Adrenal gland (tissue), 12 donors: Measurements from ENCODE around the gene GABBR1. TPM values are rescaled to one million over a fixed set of nuclear protein-coding genes. Genes with fewer than 3 reads are reported as not detected.

Experiments used
- DNase-seq, 7 donors: peaks; one replicate each; pipeline ENCODE4 v3.0.0-alpha.2; 2019 to 2020
- H3K27ac ChIP-seq, 5 donors: fragments of 200-600 bp; sonication (generic) in 4 of 5; 1 replicate in 3 of 5; 2 replicates in 2 of 5; pipeline versions ENCODE4 v1.5.1 to v1.8.0; 2016 to 2020; ENCODE audit warnings: mild to moderate bottlenecking in 1 of 5
- H3K27me3 ChIP-seq: fragments of 200-600 bp; 2 replicates; pipeline ENCODE4 v1.8.0; 2021
- H3K36me3 ChIP-seq, 2 donors: fragments of 200-600 bp; replicated peaks in 1 of 2; 1 replicate in 1 of 2; 2 replicates in 1 of 2; pipeline versions ENCODE4 v1.5.1 to v1.8.0; 2018 to 2022
- H3K4me1 ChIP-seq, 2 donors: fragments of 200-600 bp; replicated peaks in 1 of 2; 1 replicate in 1 of 2; 2 replicates in 1 of 2; pipeline versions ENCODE4 v1.5.1 to v1.8.0; 2018 to 2021
- H3K4me3 ChIP-seq, 4 donors: fragments of 200-600 bp; sonication (generic) in 3 of 4; one replicate each; pipeline ENCODE4 v1.5.1; 2016 to 2018
- H3K9me3 ChIP-seq, 3 donors: fragments of 200-600 bp; sonication (generic) in 1 of 3; replicated peaks in 1 of 3; 1 replicate in 2 of 3; 2 replicates in 1 of 3; pipeline versions ENCODE4 v1.5.1 to v1.8.0; 2016 to 2021
- POLR2A ChIP-seq, 2 donors: fragments of 450-650 bp; IDR thresholded peaks; one replicate each; pipeline ENCODE4 v1.6.1; 2017; ENCODE audit warnings: antibody characterized with exemption in 2 of 2, mild to moderate bottlenecking in 2 of 2, moderate library complexity in 1 of 2
- WGBS, 4 donors: extraction: QIAGEN DNeasy Blood & Tissue Kit in 2 of 4; methylation state at CpG; one replicate each; pipeline versions ENCODE4 v1.1.5 to v1.1.7; 2013 to 2017; 5-methylcytosine and 5-hydroxymethylcytosine counted together
- intact Hi-C, 2 donors: fragments of 100-400 bp; cut with DNase I; formaldehyde crosslinking; loops; one replicate each; pipeline versions ENCODE4 v1.14.1 to v1.15.0; 2022 to 2023
- polyA plus RNA-seq, 3 donors: library from polyadenylated mRNA; stranded (reverse); fragments of 200-250 nt in 2 of 3; fragments of 350-450 nt in 1 of 3; fragmentation: Illumina TruSeq in 1 of 3; extraction: RNeasy Lipid Tissue Mini Kit (QIAGEN cat#74804) in 1 of 3; gene quantifications; one replicate each; pipeline ENCODE4 v1.2.3, GENCODE V29; 2013 to 2014
- total RNA-seq, 9 donors: library from RNA; depleted of rRNA in 4 of 9; stranded (reverse); fragments of >200 nt in 4 of 9; fragments of 120-200 nt in 1 of 9; fragmentation: NEBNext Ultra II Directional in 1 of 9; extraction: Animal tissue kit (Norgen Biotek cat#: 25700) in 1 of 9; gene quantifications; one replicate each; pipeline versions ENCODE4 v1.1.0 to v1.2.4, GENCODE V29; 2013 to 2023
- TF ChIP-seq, protein P1 (sequence below), 6 experiments: fragments of 450-650 bp in 4 of 6; fragments of 200-600 bp in 2 of 6; sonication (generic) in 1 of 6; IDR thresholded peaks; 1 replicate in 5 of 6; 2 replicates in 1 of 6; pipeline versions ENCODE4 v1.5.1 to v1.8.0; 2016 to 2021; ENCODE audit warnings: antibody characterized with exemption in 6 of 6, mild to moderate bottlenecking in 2 of 6, moderate library complexity in 1 of 6
- donor health status: healthy with polysubstance abuse.
- donor health status: Bipolar disorder and iron deficiency.
- donor health status: DM: yes; HTN: yes; CAD: no.
- donor health status: DM: no; HTN: no; CAD: no.
- donor health status: DM: no; HTN: no; CAD: no.
- donor health status: DM: yes; HTN: yes; CAD: no.

GABBR1 gene
- total and polyA plus RNA-seq, 12 donors: 6.9 to 68.9 (median 18.1) TPM

DNA sequence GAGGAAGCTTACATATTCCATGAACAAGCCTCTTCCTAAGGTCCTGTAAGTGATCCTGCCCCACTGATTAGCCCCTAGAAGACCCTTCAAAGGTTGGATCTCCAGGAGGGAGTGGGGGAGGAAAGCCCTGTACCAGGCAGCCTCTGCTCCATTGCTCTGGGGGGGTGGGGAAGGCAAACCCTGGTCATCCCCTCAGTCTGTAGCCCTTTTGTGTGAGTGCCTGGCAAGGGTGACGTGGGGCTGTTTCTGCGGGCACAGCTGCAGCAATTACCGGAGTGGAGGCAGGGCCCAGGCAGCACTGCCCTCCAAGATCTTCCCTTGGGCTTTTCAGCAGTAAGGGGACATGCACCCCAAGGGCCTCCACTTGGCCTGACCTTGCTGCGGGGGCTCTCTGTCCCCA lies 23.8 kb upstream of the GABBR1 start, which contains the start of gene MOG:
MOG (plus strand) TSS at position 295 of the 400 bp plus-strand sequence. CDS start 118 bp downstream, outside the sequence.
- Histone ChIP-seq H3K9me3 (no peaks in the 10 kb centered on the region), H3K4me3 (no peak within 1 kb of the TSS), H3K4me1 (peaks cover 0 to 9% of the 10 kb centered on the region in 2 donors), H3K36me3 (no peaks in the 10 kb centered on the region), H3K27me3 (peaks cover 9% of the 10 kb centered on the region), H3K27ac (no peak within 1 kb of the TSS)
- 40 to 83% (median 75%) methylated on average over 1 to 4 of the region's 4 CpGs for WGBS, 4 donors
- no peak for DNase-seq
- no peak for TF ChIP-seq POLR2A (IDR thresholded peaks at IDR 0.05)
- TF ChIP-seq, protein P1, sequence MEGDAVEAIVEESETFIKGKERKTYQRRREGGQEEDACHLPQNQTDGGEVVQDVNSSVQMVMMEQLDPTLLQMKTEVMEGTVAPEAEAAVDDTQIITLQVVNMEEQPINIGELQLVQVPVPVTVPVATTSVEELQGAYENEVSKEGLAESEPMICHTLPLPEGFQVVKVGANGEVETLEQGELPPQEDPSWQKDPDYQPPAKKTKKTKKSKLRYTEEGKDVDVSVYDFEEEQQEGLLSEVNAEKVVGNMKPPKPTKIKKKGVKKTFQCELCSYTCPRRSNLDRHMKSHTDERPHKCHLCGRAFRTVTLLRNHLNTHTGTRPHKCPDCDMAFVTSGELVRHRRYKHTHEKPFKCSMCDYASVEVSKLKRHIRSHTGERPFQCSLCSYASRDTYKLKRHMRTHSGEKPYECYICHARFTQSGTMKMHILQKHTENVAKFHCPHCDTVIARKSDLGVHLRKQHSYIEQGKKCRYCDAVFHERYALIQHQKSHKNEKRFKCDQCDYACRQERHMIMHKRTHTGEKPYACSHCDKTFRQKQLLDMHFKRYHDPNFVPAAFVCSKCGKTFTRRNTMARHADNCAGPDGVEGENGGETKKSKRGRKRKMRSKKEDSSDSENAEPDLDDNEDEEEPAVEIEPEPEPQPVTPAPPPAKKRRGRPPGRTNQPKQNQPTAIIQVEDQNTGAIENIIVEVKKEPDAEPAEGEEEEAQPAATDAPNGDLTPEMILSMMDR (IDR thresholded peaks at IDR 0.05): no peak
- intact Hi-C loops: no loop called here

DNA sequence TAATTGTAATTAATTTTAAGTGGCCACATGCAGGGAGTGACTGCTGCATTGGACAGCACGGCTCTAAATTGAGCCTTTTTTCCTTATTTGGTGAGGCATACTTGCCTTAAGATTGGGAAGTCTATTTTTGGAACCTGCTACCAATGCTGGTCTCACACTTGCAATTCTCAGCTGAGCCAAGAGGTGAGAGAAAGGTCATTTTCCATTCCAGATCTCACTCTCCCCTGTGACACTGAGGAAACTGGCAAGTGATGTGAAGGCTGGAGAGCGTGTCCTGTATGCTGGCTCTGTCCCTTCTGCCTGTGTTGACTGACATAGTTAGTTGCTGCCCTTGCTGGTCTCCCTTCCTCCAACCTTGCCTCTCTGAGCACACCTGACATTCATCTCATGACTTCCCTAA lies 23.2 kb upstream of the GABBR1 start:
- intact Hi-C loops: no loop called here
- H3K9me3 ChIP-seq: no peaks in the 10 kb centered on the region
- H3K27ac ChIP-seq: no peak overlapping the region
- H3K36me3 ChIP-seq: no peaks in the 10 kb centered on the region
- H3K27me3 ChIP-seq: peaks cover 4% of the 10 kb centered on the region
- TF ChIP-seq POLR2A (IDR thresholded peaks at IDR 0.05): no peak
- TF ChIP-seq, protein P1 (IDR thresholded peaks at IDR 0.05): no peak
- 43 to 59% (median 50%) methylated on average over 2 of the region's 2 CpGs for WGBS, 4 donors
- H3K4me1 ChIP-seq: peaks cover 0 to 9% of the 10 kb centered on the region in 2 donors
- DNase-seq: no peak
- H3K4me3 ChIP-seq: no peak overlapping the region

DNA sequence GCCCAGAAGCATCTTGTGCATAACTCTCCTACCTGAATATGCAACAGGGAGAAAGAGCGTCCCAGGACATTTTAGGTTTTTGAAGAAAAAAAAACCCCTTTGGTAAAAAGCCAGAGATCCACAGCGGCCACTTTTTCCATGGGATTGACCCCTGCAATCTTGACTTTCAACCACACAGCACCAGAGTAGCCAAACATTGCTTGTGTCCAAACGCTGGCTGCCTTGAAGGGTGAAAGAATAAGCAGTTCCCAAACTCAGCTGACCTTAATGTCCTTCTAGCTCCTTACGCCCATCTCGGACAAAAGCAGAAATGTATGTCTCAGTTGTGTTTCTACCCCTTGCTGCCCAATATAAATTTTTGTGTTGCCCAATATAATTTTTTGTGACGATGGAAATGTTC lies 22.7 kb upstream of the GABBR1 start:
- Histone ChIP-seq H3K36me3 (no peaks in the 10 kb centered on the region), H3K9me3 (no peaks in the 10 kb centered on the region), H3K4me3 (no peak overlapping the region), H3K27ac (no peak overlapping the region), H3K4me1 (peaks cover 0 to 9% of the 10 kb centered on the region in 2 donors), H3K27me3 (peaks cover 4% of the 10 kb centered on the region)
- DNase-seq: no peak
- 65 to 72% (median 69%) methylated on average over 6 of the region's 6 CpGs for WGBS, 4 donors
- TF ChIP-seq, protein P1 (IDR thresholded peaks at IDR 0.05): no peak
- TF ChIP-seq POLR2A (IDR thresholded peaks at IDR 0.05): no peak
- intact Hi-C loops: no loop called here

DNA sequence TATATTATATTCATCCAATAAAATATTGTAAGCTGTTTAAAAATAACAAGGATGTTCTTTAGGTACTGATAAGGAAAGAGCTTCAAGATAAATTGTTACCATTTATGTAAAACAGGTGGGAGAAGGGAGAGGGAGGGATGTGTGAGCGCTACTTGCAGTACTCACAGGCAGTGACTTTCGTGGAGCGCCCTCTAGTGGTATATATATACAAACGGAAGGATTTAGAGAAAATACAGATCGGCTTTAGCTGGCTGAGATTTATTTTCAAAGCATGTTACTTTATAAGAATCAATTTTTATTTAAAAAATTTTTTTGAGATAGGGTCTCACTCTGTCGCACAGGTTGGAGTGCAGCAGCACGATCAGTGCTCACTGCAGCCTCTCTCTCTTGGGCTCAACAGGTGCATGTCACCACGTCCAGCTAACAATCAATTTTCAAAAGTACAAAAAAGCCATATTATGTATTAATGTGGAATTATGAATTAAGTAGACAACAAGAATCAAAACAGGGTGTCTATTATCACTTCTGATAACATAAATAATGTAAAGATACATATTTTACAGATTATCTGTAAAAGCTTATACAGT lies 20.6 kb upstream of the GABBR1 start:
- DNase-seq: peak in 6 of 7 donors; percentile 25 to 70 (median 55)
- WGBS, 4 donors: 8 to 10% (median 9%) methylated on average over 8 of the region's 8 CpGs
- no peak for TF ChIP-seq POLR2A (IDR thresholded peaks at IDR 0.05)
- TF ChIP-seq, protein P1 (IDR thresholded peaks at IDR 0.05): peak; percentile 46 to 90 (median 56)
- intact Hi-C loops: no loop called here
- Histone ChIP-seq H3K36me3 (no peaks in the 10 kb centered on the region), H3K4me3 (no peak overlapping the region), H3K9me3 (no peaks in the 10 kb centered on the region), H3K4me1 (peaks cover 0 to 15% of the 10 kb centered on the region in 2 donors), H3K27me3 (peaks cover 4% of the 10 kb centered on the region), H3K27ac (no peak overlapping the region)
